Activated T-helper 17 cell treated with anti-CD3 and anti-CD28 coated beads, Interleukin-2, amount 50 U/mL, for 72 hours (primary cell): Measurements from ENCODE around the gene MIEF1. TPM values are rescaled to one million over a fixed set of nuclear protein-coding genes. Genes with fewer than 3 reads are reported as not detected.
A peak's percentile ranks its signal among the peaks of the same experiment; 100 is the strongest.
"Not testable (repeated sequence)": the region's sequence is repeated elsewhere in the genome, so short reads cannot be mapped to it uniquely, and the experiment has no call there.

Source experiments
- ATAC-seq: fragments of 150-1000 bp; cut with Tn5 transposase; replicated peaks from 2 replicates; pipeline ENCODE4 v1.10.0; 2021; ENCODE audit warnings: mild to moderate bottlenecking, moderate library complexity
- H3K27ac Mint-ChIP-seq: one replicate; pipeline ENCODE4 v1.8.0; 2022; ENCODE audit warnings: mixed read lengths
- H3K27me3 Mint-ChIP-seq: one replicate; pipeline ENCODE4 v1.8.0; 2022; ENCODE audit warnings: mixed read lengths
- H3K36me3 Mint-ChIP-seq: one replicate; pipeline ENCODE4 v1.8.0; 2022; ENCODE audit warnings: low read depth, mild to moderate bottlenecking, mixed read lengths
- H3K4me1 Mint-ChIP-seq: one replicate; pipeline ENCODE4 v1.8.0; 2022; ENCODE audit warnings: mixed read lengths
- H3K4me3 Mint-ChIP-seq: one replicate; pipeline ENCODE4 v1.8.0; 2022; ENCODE audit warnings: mild to moderate bottlenecking, mixed read lengths
- H3K9me3 Mint-ChIP-seq: one replicate; pipeline ENCODE4 v1.8.0; 2022; ENCODE audit warnings: mixed read lengths
- total RNA-seq, 2 donors: library from RNA; stranded (reverse); gene quantifications; one replicate each; pipeline ENCODE4 v1.2.3, GENCODE V29; 2022

Gene MIEF1
- total RNA-seq, 2 donors from 2014 or later: 34.7 to 54.0 TPM

DNA sequence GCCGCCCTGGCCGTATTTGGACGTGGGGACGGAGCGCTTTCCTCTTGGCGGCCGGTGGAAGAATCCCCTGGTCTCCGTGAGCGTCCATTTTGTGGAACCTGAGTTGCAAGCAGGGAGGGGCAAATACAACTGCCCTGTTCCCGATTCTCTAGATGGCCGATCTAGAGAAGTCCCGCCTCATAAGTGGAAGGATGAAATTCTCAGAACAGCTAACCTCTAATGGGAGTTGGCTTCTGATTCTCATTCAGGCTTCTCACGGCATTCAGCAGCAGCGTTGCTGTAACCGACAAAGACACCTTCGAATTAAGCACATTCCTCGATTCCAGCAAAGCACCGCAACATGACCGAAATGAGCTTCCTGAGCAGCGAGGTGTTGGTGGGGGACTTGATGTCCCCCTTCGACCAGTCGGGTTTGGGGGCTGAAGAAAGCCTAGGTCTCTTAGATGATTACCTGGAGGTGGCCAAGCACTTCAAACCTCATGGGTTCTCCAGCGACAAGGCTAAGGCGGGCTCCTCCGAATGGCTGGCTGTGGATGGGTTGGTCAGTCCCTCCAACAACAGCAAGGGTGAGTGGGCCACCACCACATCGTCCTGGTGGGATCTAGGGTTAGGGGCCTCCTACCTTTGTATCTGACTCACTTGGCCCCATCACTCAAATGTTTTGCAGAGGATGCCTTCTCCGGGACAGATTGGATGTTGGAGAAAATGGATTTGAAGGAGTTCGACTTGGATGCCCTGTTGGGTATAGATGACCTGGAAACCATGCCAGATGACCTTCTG lies 19.2 kb downstream of the MIEF1 start:
- H3K4me1 Mint-ChIP-seq: peaks cover 27% of the 10 kb centered on the region
- ATAC-seq, H3K27me3 Mint-ChIP-seq, H3K9me3 Mint-ChIP-seq: not testable (repeated sequence)
- peak overlapping the region; percentile 92 for H3K4me3 Mint-ChIP-seq
- H3K36me3 Mint-ChIP-seq: peaks cover 76% of the 10 kb centered on the region
- peak overlapping the region; percentile 98 for H3K27ac Mint-ChIP-seq

DNA sequence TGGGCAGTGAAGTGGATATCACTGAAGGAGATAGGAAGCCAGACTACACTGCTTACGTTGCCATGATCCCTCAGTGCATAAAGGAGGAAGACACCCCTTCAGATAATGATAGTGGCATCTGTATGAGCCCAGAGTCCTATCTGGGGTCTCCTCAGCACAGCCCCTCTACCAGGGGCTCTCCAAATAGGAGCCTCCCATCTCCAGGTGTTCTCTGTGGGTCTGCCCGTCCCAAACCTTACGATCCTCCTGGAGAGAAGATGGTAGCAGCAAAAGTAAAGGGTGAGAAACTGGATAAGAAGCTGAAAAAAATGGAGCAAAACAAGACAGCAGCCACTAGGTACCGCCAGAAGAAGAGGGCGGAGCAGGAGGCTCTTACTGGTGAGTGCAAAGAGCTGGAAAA lies 20.0 kb downstream of the MIEF1 start:
- Mint-ChIP-seq H3K27ac (peak overlapping the region; percentile 98), H3K4me1 (peaks cover 29% of the 10 kb centered on the region), H3K4me3 (peak overlapping the region; percentile 92), H3K36me3 (peaks cover 75% of the 10 kb centered on the region)
- H3K27me3 Mint-ChIP-seq, ATAC-seq, H3K9me3 Mint-ChIP-seq: not testable (repeated sequence)

DNA sequence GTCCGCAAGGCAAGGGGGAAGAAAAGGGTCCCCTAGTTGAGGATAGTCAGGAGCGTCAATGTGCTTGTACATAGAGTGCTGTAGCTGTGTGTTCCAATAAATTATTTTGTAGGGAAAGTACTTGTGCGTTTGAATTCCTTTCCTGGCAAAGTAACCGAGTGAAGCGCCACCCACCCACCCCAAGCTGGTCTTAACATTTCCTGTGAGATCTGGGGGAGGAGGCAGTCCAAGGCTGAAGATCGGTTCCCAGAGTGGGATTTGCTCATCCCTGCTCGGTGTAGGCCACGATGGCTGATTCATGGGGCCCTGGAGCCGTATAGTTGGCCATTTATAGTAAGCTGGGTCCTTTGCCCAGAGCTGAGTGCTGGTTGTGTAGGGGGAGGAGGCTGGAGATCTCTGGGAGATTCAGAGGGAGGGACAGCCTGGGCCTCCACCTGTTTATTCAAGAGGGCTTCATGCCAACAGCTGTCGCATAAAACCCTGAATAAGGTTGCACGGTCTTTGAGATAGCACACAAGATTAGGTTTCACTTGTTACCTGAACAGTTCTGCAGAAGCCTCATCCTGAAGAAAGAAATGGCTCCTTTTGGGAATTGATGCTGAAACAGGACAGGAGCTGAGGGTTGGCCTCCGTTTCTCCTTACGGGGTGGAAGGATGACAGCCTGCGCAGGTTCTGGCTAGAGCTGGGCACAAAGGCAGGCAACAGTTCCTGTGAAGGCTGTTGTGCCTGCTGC lies 20.6 kb downstream of the MIEF1 start:
- Mint-ChIP-seq H3K27ac (peak overlapping the region; percentile 98), H3K9me3 (no peaks in the 10 kb centered on the region), H3K4me3 (peak overlapping the region; percentile 92), H3K27me3 (no peaks in the 10 kb centered on the region), H3K4me1 (peaks cover 35% of the 10 kb centered on the region), H3K36me3 (peaks cover 76% of the 10 kb centered on the region)
- no peak for ATAC-seq

DNA sequence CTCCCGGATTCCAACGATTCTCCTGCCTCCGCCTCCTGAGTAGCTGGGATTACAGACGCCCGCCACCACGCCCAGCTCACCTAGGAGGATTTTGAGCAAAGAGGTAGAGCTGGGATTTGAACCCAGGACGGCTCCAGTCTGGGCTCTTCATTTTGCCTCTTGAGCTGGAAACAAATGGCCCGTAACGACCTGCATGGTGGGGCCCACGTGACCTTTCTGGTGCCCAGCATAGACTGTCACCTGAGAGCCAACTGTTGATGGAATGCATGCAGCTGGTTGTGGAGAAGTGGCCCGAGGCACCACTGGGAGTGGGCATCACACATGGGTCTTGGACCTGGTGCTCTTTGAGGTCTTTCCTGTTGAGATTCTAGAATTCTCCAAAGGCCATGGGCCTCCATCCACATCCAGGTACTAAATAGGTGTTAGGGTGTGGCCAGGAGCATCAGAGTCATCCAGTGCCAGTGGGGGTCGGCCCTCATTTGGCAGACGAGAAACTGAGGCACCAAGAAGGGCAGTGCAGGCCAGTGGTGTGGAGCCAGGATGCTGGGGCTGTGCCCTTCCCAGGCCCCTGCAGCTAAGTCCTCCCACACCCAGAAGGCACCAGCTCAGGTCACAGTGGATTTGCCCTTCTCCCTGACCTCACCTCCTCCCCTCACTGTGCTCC lies 22.1 kb downstream of the MIEF1 start:
- H3K36me3 Mint-ChIP-seq: peaks cover 88% of the 10 kb centered on the region
- peaks cover 46% of the 10 kb centered on the region for H3K4me1 Mint-ChIP-seq
- no peaks in the 10 kb centered on the region for H3K27me3 Mint-ChIP-seq
- no peak for ATAC-seq
- peak overlapping the region; percentile 46 for H3K4me3 Mint-ChIP-seq
- peak overlapping the region; percentile 71 for H3K27ac Mint-ChIP-seq
- H3K9me3 Mint-ChIP-seq: no peaks in the 10 kb centered on the region

DNA sequence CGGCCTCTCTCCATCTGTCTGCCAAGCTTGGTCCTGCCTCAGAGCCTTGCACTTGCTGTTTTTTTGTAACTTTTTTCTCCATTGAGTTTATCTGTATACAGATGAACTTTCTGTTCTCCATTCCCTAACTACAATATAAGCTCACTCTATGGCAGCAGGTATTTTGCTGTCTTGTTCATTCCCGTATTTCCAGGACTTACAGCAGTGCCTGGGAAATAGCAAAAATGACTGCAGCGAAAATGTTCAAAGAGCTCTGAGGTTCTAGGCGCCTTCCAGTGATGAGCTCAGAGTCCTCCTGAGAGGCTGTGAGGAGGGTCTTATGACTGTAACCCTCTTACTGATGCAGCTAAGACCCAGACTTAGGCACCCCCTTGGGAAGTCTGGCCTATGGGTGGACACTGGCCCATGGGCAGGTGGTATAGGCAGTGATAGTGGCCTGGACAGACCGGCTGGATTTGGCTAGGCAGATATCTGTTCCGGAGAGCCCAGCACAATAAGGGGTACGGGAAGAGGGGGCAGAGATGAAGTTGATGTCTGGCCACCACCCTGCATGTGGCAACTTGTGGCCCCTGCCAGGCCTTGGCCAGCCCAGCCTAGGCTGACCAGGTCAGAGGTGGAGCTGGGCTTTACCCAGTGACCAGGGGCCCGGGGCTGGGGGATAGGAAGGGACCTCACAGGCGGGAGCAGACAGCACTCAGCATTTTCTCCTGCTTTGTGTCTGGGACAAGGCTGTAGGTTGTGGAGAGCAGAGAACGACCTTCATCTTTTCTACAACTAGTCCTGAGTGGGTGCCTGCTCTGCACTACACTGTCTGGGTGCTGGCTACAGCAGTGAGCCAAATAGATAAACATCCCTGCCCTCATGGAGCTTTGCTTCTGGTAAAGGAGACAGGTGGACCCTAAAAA lies 22.9 kb downstream of the MIEF1 start:
- Mint-ChIP-seq H3K27ac (peak overlapping the region; percentile 71), H3K36me3 (peaks cover 93% of the 10 kb centered on the region), H3K4me3 (peak overlapping the region; percentile 46), H3K9me3 (no peaks in the 10 kb centered on the region), H3K4me1 (peaks cover 49% of the 10 kb centered on the region), H3K27me3 (no peaks in the 10 kb centered on the region)
- no peak for ATAC-seq

- Mint-ChIP-seq H3K9me3 (no peaks in the 10 kb centered on the region), H3K27ac (peak overlapping the region; percentile 71), H3K36me3 (peaks cover 93% of the 10 kb centered on the region), H3K4me3 (peak overlapping the region; percentile 46), H3K4me1 (peaks cover 52% of the 10 kb centered on the region), H3K27me3 (no peaks in the 10 kb centered on the region)
- ATAC-seq: no peak
Observed at GRCh38 chr22:39525658-39525975, 23.5 kb downstream of the MIEF1 start.

GRCh38 chr22:39526736-39527171 lies 24.7 kb downstream of the MIEF1 start:
- Mint-ChIP-seq H3K36me3 (peaks cover 93% of the 10 kb centered on the region), H3K27me3 (no peaks in the 10 kb centered on the region), H3K27ac (peak overlapping the region; percentile 87), H3K4me3 (peak overlapping the region; percentile 98), H3K9me3 (no peaks in the 10 kb centered on the region), H3K4me1 (peaks cover 62% of the 10 kb centered on the region)
- peak; percentile 18 for ATAC-seq

GRCh38 chr22:39527481-39527961 lies 25.4 kb downstream of the MIEF1 start:
- H3K4me3 Mint-ChIP-seq: peak overlapping the region; percentile 98
- no peaks in the 10 kb centered on the region for H3K27me3 Mint-ChIP-seq
- no peaks in the 10 kb centered on the region for H3K9me3 Mint-ChIP-seq
- peaks cover 57% of the 10 kb centered on the region for H3K4me1 Mint-ChIP-seq
- H3K27ac Mint-ChIP-seq: peak overlapping the region; percentile 87
- ATAC-seq: no peak
- H3K36me3 Mint-ChIP-seq: peaks cover 93% of the 10 kb centered on the region

- H3K27ac Mint-ChIP-seq: peak overlapping the region; percentile 80
- no peaks in the 10 kb centered on the region for H3K27me3 Mint-ChIP-seq
- no peaks in the 10 kb centered on the region for H3K9me3 Mint-ChIP-seq
- H3K36me3 Mint-ChIP-seq: peaks cover 91% of the 10 kb centered on the region
- H3K4me1 Mint-ChIP-seq: peaks cover 54% of the 10 kb centered on the region
- ATAC-seq: no peak
- peak overlapping the region; percentile 98 for H3K4me3 Mint-ChIP-seq
Observed at GRCh38 chr22:39528080-39528661, 26.1 kb downstream of the MIEF1 start.

GRCh38 chr22:39528681-39529486 lies 26.8 kb downstream of the MIEF1 start:
- Mint-ChIP-seq H3K4me3 (peak overlapping the region; percentile 98), H3K27me3 (no peaks in the 10 kb centered on the region), H3K9me3 (no peaks in the 10 kb centered on the region), H3K4me1 (peaks cover 54% of the 10 kb centered on the region), H3K27ac (peak overlapping the region; percentile 80), H3K36me3 (peaks cover 84% of the 10 kb centered on the region)
- peak; percentile 36 for ATAC-seq

GRCh38 chr22:39529487-39529851 lies 27.4 kb downstream of the MIEF1 start:
- no peaks in the 10 kb centered on the region for H3K9me3 Mint-ChIP-seq
- peaks cover 78% of the 10 kb centered on the region for H3K36me3 Mint-ChIP-seq
- H3K4me3 Mint-ChIP-seq: peak overlapping the region; percentile 98
- peaks cover 56% of the 10 kb centered on the region for H3K4me1 Mint-ChIP-seq
- H3K27ac Mint-ChIP-seq: peak overlapping the region; percentile 80
- ATAC-seq: no peak
- H3K27me3 Mint-ChIP-seq: no peaks in the 10 kb centered on the region

- H3K27ac Mint-ChIP-seq: peak overlapping the region; percentile 80
- H3K36me3 Mint-ChIP-seq: peaks cover 71% of the 10 kb centered on the region
- H3K27me3 Mint-ChIP-seq: no peaks in the 10 kb centered on the region
- no peak for ATAC-seq
- H3K4me1 Mint-ChIP-seq: peaks cover 50% of the 10 kb centered on the region
- H3K9me3 Mint-ChIP-seq: no peaks in the 10 kb centered on the region
- H3K4me3 Mint-ChIP-seq: peak overlapping the region; percentile 98
Observed at GRCh38 chr22:39530116-39530515, 28.0 kb downstream of the MIEF1 start.
